ENCODE data around the gene LCOR.
A peak's percentile ranks its signal among the peaks of the same experiment; 100 is the strongest.

Gene LCOR

DNA sequence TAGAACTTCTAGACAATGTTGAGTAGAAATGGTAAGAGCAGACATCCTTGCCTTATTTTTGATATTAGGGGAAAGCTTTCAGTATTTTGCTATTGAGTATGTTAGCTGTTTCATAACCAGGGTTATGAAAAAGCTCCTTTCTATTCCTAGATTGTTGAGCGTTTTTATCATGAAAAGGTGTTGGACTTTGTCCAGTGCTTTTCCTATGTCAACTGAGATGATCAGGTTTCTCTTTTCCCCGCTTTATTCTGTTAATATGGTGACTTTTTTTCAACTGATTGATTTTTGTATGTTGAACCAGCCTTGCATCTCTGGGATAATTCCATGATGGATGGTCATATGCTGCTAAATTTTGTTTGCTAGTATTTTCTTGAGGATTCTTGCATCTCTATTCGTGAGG lies 58.5 kb downstream of the LCOR start:
- DNase-seq = no peak

- DNase-seq = no peak
These were observed 59.7 kb downstream of the LCOR start for GRCh38 chr10:96891840-96892239.

DNA sequence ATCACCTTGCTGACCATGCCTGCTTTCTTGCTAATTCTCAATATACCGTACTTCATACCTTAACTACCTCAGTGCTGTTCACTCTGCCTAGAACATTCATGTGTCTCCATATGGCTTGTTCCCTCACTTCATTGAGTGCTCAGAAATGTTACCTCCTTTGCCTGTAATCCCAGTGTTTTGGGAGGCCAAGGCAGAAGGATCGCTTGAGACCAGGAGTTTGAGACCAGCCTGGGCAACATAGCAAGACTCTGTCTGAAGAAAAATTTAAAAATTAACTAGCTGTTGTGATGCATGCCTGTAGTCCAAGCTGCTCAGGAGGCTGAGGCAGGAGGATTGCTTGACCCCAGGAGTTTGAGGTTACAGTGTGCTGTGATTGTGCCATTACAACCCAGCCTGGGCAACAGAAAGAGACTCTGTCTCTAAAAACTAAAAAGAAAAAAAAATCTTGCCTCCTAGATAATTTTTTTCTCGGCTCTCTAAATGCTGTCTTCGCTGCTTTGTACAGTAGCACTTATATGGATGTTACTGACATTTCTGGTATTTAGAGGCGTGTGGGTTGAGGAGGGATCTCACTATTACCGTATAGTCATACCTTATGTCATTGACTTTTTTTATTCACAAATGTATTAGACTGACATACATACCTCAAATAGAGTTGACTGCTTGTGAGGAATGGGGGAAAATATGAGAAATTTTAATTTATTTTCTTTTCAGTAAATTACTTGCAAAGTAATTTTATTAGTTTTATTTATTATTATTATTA lies 63.7 kb downstream of the LCOR start:
- no peak for DNase-seq

DNA sequence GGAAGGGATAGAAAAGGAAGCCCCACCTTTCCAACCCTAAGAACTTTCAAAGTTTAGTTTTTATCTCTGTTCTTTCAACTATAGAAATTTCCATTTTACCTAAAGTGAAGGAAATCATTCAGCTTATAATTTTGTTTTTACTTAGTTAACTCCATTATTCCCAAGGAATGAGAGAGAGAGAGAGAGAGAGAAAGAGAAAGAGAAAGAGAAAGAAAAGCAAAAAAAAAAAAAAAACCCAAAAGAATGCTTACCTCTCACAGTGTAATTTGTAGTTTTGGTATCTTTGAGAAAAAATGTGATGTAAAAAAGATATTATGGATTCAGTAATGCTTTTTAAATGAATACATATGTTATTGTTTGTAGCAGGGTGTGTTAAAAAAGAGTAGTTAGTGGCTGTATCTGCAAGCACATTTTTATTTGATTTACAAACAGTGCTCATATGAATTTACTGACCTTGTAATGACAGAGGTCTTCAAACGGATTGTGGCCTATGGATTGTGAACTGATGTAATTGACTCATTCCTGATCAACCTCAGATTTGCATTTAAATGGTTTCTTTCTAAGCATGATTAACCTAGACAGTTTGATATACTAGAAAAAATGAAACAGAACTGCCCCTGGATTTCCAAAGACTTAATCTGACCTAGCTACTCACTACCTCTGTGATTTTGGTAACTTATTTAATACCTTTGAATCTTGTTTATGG lies 64.9 kb downstream of the LCOR start:
- DNase-seq = no peak

DNA sequence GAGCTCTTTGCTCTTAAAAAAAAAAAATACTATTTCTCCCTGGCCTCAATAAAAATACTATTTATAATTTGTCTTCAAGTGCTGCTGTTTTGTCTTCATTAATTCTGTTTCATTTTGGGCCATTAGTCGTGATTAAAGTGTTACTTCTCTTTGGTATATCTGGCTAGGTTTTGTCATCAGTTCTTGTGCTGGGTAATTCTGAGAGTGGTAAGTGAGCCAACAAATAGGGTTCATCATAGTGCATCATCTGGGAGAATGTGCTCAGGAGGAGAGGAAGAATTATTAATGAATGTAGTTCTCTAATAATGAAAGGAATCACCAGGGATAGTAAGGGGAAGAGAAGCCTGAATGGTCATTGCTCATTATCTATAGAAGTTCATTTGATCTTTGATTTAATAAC lies 70.0 kb downstream of the LCOR start:
- DNase-seq = no peak

GRCh38 chr10:96902731-96903358 lies 70.7 kb downstream of the LCOR start:
- DNase-seq = no peak

DNA sequence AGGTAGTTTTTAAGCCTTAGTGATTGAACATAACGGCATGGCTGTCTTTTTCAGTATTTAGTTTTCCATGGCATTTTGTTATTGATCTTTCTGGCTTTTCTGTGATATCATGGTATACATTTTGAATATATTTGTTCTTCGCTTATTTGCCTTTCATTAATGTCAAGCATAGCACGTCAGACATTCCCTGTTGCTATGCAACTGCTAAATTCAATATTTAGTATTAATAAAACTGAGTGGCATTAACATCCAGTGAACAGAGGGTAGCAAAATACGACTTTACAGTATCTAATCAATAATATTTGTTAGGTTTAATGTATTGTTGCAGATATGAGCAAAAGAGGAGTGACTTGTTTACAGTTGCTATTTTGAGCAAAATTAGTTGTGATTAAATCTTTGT lies 72.5 kb downstream of the LCOR start:
- DNase-seq = no peak

DNA sequence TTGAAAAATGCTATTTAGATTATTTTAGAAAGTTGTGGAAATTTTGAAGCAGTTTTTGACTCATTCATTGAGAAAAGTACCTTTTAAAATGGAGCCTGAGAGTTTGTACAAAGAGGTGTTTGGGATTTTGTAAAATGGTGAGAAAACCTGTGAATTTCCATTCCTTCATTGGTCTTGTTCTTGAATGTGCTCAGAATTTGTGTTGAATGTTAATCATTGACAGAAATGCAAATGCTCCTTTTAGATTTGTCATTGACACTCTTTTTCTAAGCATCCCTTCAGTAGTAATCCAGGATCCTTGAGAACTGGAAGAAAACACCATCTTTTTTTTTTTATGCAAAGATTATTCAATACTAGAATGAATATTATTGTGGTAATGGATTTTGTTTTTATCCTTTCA lies 74.8 kb downstream of the LCOR start:
- DNase-seq = no peak

- peak; percentile 31 for DNase-seq
These were observed 78.6 kb downstream of the LCOR start for GRCh38 chr10:96910488-96911395.

- DNase-seq = no peak
These were observed 80.3 kb downstream of the LCOR start for GRCh38 chr10:96912405-96912804.

DNA sequence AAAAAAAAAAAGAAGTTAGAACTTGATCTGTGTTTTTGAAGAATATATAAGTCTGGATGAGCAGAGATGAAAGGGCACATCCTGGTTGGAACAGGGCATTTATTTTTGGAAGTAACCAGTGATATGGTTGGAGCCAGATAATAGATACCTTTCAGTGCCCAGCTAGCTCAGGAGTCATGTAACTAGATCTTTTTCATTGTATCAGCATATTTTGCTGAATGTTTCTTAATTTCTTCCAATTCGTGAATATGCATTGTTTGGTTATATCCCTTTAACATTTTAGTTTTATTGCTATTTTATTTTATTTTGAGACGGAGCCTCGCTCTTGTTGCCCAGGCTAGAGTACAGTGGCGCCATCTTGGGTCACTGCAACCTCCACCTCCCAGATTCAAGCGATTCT lies 81.8 kb downstream of the LCOR start:
- DNase-seq = no peak

DNA sequence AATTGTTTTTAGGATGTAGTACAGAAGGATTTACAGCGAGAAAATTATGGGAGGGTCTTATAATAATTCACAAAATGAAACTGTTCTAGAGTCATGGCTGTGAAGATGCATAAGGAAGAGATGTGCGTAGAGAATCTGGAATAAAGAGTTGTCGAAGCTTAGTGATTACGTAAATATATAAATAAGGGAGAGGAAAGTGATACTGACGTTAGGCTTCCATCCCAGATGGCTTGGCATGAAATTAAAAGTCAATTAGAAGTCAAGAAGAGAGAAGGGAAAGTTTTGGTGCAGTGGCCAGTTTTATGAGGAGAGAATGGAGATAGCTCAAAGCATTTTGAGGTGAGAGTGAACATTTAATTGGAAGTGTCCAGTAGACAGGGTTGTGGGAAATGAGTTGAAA lies 85.5 kb downstream of the LCOR start:
- no peak for DNase-seq

DNA sequence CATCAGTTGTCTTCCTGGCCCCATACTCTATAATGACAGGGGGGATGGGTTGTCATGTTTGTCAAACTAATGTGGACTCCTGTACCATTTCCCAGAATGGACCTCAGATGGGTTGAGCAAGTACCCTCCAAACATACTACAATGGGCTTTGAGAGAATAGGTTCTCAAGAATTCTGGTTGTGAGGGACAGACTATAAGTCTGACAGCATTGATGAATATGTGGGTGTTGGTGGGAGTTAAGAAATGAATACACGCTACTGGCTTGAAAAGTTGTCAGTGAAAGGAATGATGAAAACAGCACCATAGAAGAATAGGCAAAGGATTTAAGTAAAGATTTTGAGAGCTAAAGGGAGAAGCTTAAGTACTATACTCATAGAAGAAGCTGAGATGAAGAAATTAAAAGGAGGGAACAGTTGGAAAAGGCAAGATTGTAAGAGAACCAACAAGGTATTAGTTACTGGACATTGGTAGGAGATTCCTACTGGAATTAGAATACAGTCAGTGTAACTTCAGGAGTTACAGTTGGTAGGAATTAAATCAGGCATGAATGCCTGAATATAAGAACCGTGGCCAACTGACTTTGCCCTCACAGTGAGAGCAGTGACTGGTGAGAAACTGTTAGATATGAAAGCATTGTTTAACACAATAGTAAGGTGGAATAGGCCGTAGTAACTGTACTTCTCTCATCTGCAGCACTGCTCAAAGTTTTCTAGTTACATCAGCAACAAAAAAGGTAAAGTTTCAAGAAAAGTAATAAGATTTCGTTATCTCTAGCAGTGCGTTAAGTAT lies 86.3 kb downstream of the LCOR start:
- no peak for DNase-seq

- DNase-seq = no peak
These were observed 87.8 kb downstream of the LCOR start for GRCh38 chr10:96919785-96920430.

DNA sequence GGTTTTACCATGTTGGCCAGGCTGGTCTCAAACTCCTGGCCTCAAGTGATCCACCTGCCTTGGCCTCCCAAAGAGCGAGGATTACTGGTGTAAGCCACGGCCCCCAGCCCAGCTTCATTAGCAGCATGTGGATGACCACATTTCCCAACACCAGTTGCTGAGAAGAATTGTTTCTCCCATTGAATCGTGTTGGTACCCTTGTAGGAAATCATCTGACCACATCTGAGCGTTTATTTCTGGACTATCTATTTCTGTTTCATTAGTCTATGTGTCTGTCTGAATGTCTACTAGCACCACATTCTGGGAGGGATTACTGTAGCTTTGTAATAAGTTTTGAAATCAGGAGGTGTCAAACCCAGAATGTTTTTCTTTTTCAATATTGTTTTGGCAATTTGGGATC lies 89.6 kb downstream of the LCOR start:
- DNase-seq = no peak

- no peak for DNase-seq
These were observed 91.2 kb downstream of the LCOR start for GRCh38 chr10:96922978-96923948.

GRCh38 chr10:96924861-96925260 lies 92.8 kb downstream of the LCOR start:
- DNase-seq = no peak

GRCh38 chr10:96930469-96930868 lies 98.4 kb downstream of the LCOR start:
- DNase-seq = no peak

DNA sequence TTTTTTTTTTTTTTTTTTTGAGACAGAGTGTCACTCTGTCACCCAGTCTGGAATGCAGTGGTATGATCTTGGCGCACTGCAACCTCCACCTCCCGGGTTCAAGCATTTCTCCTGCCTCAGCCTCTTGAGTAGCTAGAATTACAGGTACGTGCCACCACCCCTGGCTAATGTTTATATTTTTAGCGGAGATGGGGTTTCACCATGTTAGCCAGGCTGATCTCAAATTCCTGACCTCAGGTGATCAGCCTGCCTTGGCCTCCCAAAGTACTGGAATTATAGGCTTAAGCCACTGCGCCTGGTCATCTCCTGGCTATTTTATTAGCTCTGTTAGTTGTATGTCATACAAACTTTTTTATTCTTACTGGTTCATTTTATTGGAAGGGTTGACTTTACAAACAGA lies 103.0 kb downstream of the LCOR start:
- no peak for DNase-seq

- no peak for DNase-seq
These were observed 103.7 kb downstream of the LCOR start for GRCh38 chr10:96935810-96936209.

Data from RPMI8226 (cell line).